Sigmoid colon (tissue), 4 donors: Measurements from ENCODE around the gene PIGB.

ENCODE experiments used
- CTCF ChIP-seq, 4 experiments: fragments of 450-650 bp in 3 of 4; fragments of 200-600 bp in 1 of 4; IDR thresholded peaks; one replicate each; pipeline ENCODE4 v1.5.1; 2016 to 2019; ENCODE audit warnings: antibody characterized with exemption in 4 of 4, mild to moderate bottlenecking in 3 of 4, moderate library complexity in 2 of 4
- POLR2AphosphoS5 ChIP-seq, 4 donors: sonication (generic); formaldehyde crosslinking; IDR thresholded peaks; one replicate each; pipeline ENCODE4 v1.6.1; 2017; ENCODE audit warnings: antibody characterized with exemption in 4 of 4

GRCh38 chr15:55320238-55320550 lies 1.2 kb downstream of the PIGB start:
- TF ChIP-seq CTCF (IDR thresholded peaks at IDR 0.05) (no peak), POLR2AphosphoS5 (IDR thresholded peaks at IDR 0.05) (no peak)
